Measurements from ENCODE around the gene SUSD1. TPM values are rescaled to one million over a fixed set of nuclear protein-coding genes. Genes with fewer than 3 reads are reported as not detected.

Gene SUSD1
- polyA plus RNA-seq, 1 of the 3 experiments (the other 2 are of a cell fraction): 8.2 TPM

DNA sequence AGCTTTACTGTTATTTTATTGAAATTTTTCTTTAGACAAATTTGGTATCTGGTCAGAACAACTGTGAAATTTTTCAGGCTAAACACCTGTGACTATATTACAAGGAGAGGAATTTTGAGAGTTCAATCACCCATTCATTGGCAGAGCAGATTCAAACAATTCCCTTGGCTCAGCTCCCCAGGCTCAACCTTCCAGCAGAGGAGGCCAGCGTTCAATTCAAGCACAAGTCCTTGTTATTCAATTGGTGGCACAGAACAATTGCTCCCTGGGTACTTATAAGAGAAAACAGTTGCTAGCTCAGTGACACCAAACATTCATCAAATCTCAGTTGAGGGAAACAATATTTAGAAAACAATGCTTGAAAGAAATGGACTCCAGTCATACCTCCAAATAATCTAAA lies 83.3 kb downstream of the SUSD1 start:
- no peak overlapping the region for H2AFZ ChIP-seq (ENCODE audit: low read depth)
- WGBS (ENCODE audit: low lambda C conversion rate): 80% methylated on average over 1 of the region's 1 CpG
- ChIA-PET POLR2A (no interaction called here), CTCF (interaction anchor here (0.9 to 3.0 kb wide), 4 partner anchors 242 to 626 kb away, joined by 3 to 31 read pairs (median 4); partner anchors contain the start of genes INIP and PTBP3)
- H3K27ac ChIP-seq (ENCODE audit: low read depth in 2 of 2, low read length in 1 of 2): no peak overlapping the region
- peaks cover 12% of the 10 kb centered on the region for H3F3A ChIP-seq (replicated peaks; ENCODE audit: insufficient read depth)
- H3K36me3 ChIP-seq (replicated peaks in 1 of 2; ENCODE audit: control insufficient read depth in 1 of 2, insufficient read depth in 2 of 2, low read length in 1 of 2): peaks cover 0 to 4% of the 10 kb centered on the region in 2 experiments
- 0 out of 2 replicates have a peak, but pooled peaks cover 6% of the 10 kb centered on the region for H3K9me3 ChIP-seq
- TF ChIP-seq FOSL2 (IDR thresholded peaks at IDR 0.05; ENCODE audit: borderline replicate concordance, low read depth): no peak
- no peak for TF ChIP-seq TAF1 (IDR thresholded peaks at IDR 0.05; ENCODE audit: borderline replicate concordance, low read depth, low read length)
- no peak for TF ChIP-seq RFX5 (IDR thresholded peaks at IDR 0.05; ENCODE audit: low read length)
- TF ChIP-seq RAD21 (IDR thresholded peaks at IDR 0.05; ENCODE audit: low read length): peak; percentile 63
- no peak for TF ChIP-seq GABPA (IDR thresholded peaks at IDR 0.05; ENCODE audit: low read depth)
- no peak for TF ChIP-seq RXRA (IDR thresholded peaks at IDR 0.05; ENCODE audit: borderline replicate concordance, low read depth)
- TF ChIP-seq, protein P1, sequence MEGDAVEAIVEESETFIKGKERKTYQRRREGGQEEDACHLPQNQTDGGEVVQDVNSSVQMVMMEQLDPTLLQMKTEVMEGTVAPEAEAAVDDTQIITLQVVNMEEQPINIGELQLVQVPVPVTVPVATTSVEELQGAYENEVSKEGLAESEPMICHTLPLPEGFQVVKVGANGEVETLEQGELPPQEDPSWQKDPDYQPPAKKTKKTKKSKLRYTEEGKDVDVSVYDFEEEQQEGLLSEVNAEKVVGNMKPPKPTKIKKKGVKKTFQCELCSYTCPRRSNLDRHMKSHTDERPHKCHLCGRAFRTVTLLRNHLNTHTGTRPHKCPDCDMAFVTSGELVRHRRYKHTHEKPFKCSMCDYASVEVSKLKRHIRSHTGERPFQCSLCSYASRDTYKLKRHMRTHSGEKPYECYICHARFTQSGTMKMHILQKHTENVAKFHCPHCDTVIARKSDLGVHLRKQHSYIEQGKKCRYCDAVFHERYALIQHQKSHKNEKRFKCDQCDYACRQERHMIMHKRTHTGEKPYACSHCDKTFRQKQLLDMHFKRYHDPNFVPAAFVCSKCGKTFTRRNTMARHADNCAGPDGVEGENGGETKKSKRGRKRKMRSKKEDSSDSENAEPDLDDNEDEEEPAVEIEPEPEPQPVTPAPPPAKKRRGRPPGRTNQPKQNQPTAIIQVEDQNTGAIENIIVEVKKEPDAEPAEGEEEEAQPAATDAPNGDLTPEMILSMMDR (IDR thresholded peaks at IDR 0.05): peak; percentile 48
- TF ChIP-seq, protein P2, sequence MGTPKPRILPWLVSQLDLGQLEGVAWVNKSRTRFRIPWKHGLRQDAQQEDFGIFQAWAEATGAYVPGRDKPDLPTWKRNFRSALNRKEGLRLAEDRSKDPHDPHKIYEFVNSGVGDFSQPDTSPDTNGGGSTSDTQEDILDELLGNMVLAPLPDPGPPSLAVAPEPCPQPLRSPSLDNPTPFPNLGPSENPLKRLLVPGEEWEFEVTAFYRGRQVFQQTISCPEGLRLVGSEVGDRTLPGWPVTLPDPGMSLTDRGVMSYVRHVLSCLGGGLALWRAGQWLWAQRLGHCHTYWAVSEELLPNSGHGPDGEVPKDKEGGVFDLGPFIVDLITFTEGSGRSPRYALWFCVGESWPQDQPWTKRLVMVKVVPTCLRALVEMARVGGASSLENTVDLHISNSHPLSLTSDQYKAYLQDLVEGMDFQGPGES (IDR thresholded peaks at IDR 0.05; ENCODE audit: low read depth, low read length): no peak
- TF ChIP-seq TCF12 (IDR thresholded peaks at IDR 0.05): no peak
- TF ChIP-seq, protein P3, sequence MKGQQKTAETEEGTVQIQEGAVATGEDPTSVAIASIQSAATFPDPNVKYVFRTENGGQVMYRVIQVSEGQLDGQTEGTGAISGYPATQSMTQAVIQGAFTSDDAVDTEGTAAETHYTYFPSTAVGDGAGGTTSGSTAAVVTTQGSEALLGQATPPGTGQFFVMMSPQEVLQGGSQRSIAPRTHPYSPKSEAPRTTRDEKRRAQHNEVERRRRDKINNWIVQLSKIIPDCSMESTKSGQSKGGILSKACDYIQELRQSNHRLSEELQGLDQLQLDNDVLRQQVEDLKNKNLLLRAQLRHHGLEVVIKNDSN (IDR thresholded peaks at IDR 0.05; ENCODE audit: borderline replicate concordance, low read depth): no peak
- TF ChIP-seq YY1 (IDR thresholded peaks at IDR 0.05; ENCODE audit: low read depth): no peak
- TF ChIP-seq SMC3 (IDR thresholded peaks at IDR 0.05; ENCODE audit: low read depth, low read length): peak; percentile 41
- no peak for TF ChIP-seq MEF2A (IDR thresholded peaks at IDR 0.05; ENCODE audit: borderline replicate concordance, low read depth)
- no peak for TF ChIP-seq FOXJ3 (CRISPR knock-in tag; IDR thresholded peaks at IDR 0.05)
- no peak for TF ChIP-seq JUND (IDR thresholded peaks at IDR 0.05)
- TF ChIP-seq SIN3A (IDR thresholded peaks at IDR 0.05; ENCODE audit: borderline replicate concordance, low read depth, low read length): no peak
- no peaks in the 10 kb centered on the region for H3K4me1 ChIP-seq (ENCODE audit: control insufficient read depth in 1 of 2, insufficient read depth in 2 of 2, low read depth in 1 of 2, low read length in 1 of 2)
- H3K27me3 ChIP-seq (ENCODE audit: insufficient read depth): no peaks in the 10 kb centered on the region
- no peaks in the 10 kb centered on the region for H4K20me1 ChIP-seq (ENCODE audit: insufficient read depth)
- H3K79me2 ChIP-seq (ENCODE audit: insufficient read depth): no peaks in the 10 kb centered on the region
- DNase-seq: no peak
- no peak overlapping the region for H3K9ac ChIP-seq
- no peaks in the 10 kb centered on the region for H3K9me2 ChIP-seq
- H3K4me2 ChIP-seq: no peak overlapping the region
- H3K4me3 ChIP-seq (ENCODE audit: low read depth in 2 of 2, low read length in 1 of 2): no peak overlapping the region

Data from SK-N-SH (cell line).